LNCAP (cell line): Measurements from ENCODE around the gene POLDIP3.

ENCODE experiments used
- CTCF ChIP-seq: fragments of 450-650 bp; IDR thresholded peaks from 2 replicates; pipeline ENCODE4 v1.5.1; 2017; ENCODE audit warnings: mild to moderate bottlenecking

Gene POLDIP3

GRCh38 chr22:42611051-42611450 lies 3.6 kb downstream of the POLDIP3 start:
- no peak for TF ChIP-seq CTCF

- no peak for TF ChIP-seq CTCF
Measured at GRCh38 chr22:42610186-42610585, 4.5 kb downstream of the POLDIP3 start.

- no peak for TF ChIP-seq CTCF
Measured at GRCh38 chr22:42608823-42609361, 5.8 kb downstream of the POLDIP3 start.

DNA sequence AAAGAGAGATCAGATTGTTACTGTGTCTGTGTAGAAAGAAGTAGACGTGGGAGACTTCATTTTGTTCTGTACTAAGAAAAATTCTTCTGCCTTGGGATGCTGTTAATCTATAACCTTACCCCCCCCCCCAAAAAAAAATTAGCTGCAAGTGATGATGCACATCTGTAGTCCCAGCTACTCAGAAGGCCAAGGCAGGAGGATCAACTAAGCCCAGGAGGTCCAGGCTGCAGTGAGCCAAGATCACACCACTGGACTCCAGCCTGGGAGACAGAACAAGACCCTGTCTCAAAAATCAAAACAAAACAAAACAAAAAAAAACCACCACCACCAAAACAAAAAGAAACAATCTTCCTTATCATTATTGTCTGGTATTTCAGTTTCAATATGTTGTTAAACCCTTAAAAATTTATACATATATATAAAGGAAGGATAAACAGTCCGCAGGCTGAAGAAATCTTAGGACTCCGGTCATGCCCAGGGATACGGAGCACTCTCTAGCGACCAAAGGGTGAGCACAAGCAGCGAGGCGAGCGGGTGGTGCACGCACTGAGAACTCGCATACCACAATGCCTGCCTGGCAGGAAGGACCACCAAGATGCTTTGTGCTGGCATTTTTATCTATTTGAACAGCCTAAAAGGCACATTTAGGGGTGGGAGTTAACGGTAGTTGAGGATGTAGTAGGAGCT lies 6.4 kb downstream of the POLDIP3 start:
- TF ChIP-seq CTCF: no peak

- TF ChIP-seq CTCF: no peak
Measured at GRCh38 chr22:42604403-42604802, 10.3 kb downstream of the POLDIP3 start.

- no peak for TF ChIP-seq CTCF
Measured at GRCh38 chr22:42603427-42603826, 11.3 kb downstream of the POLDIP3 start.

DNA sequence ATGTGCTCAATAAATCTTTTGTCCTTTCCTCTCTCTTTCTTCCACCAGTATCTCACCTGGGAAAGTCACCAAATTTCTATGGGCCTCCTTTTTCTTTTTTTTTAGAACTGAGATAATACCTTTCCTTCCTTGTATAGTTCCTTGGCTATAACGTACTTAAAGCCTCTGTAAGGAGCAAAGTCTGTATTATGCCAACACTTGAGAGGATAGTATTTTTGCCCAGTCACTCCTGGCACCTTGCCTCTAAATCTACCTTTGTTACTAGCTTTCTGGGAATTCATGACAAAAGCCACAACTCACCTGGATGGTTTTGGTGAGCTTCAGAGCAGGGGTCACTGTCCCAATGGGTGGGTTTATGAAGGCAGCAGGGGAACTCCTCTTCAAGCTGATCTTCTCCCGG lies 12.2 kb downstream of the POLDIP3 start:
- no peak for TF ChIP-seq CTCF
